Activated T-helper 2 cell treated with anti-CD3 and anti-CD28 coated beads, Interferon-gamma antibody, Interleukin-2, Interleukin-4, amounts not matched to agents 10 μg/mL and 5 μg/mL and 100 μg/mL, durations not matched to agents 14 hours and 24 hours and 36 hours (primary cell): ENCODE results near the gene ADI1. TPM values are rescaled to one million over a fixed set of nuclear protein-coding genes. Genes with fewer than 3 reads are reported as not detected.

ENCODE experiments used
- DNase-seq: peaks from one replicate; pipeline ENCODE4 v3.0.0; 2021; ENCODE audit warnings: low spot score
- H3K27ac Mint-ChIP-seq: one replicate; pipeline ENCODE4 v1.8.0; 2021; ENCODE audit warnings: mixed read lengths
- H3K27me3 Mint-ChIP-seq: one replicate; pipeline ENCODE4 v1.8.0; 2021; ENCODE audit warnings: low read depth, mixed read lengths
- H3K36me3 Mint-ChIP-seq: one replicate; pipeline ENCODE4 v1.8.0; 2021; ENCODE audit warnings: low read depth, mixed read lengths
- H3K4me1 Mint-ChIP-seq: one replicate; pipeline ENCODE4 v1.8.0; 2021; ENCODE audit warnings: low read depth, mixed read lengths
- H3K4me3 Mint-ChIP-seq: one replicate; pipeline ENCODE4 v1.8.0; 2021; ENCODE audit warnings: low read depth, mild to moderate bottlenecking, moderate library complexity, mixed read lengths
- H3K9me3 Mint-ChIP-seq: one replicate; pipeline ENCODE4 v1.8.0; 2021; ENCODE audit warnings: mixed read lengths
- intact Hi-C: fragments of 100-400 bp; cut with micrococcal nuclease; formaldehyde crosslinking; loops from one replicate; pipeline ENCODE4 v1.15.1; 2023
- total RNA-seq: library from RNA; stranded (reverse); gene quantifications from 2 replicates; pipeline ENCODE4 v1.2.3, GENCODE V29; 2022

Gene ADI1
- total RNA-seq, 1 donor from 2014 or later, result 39.8 TPM

GRCh38 chr2:3467654-3468053, 51.7 kb downstream of the ADI1 start:
- intact Hi-C loops, result no loop called here
- H3K36me3 Mint-ChIP-seq, result peaks cover 34% of the 10 kb centered on the region
- no peak for DNase-seq
- H3K4me3 Mint-ChIP-seq, result no peak overlapping the region
- H3K27me3 Mint-ChIP-seq, result no peaks in the 10 kb centered on the region
- H3K4me1 Mint-ChIP-seq, result no peaks in the 10 kb centered on the region
- no peaks in the 10 kb centered on the region for H3K9me3 Mint-ChIP-seq
- no peak overlapping the region for H3K27ac Mint-ChIP-seq

GRCh38 chr2:3466966-3467365, 52.4 kb downstream of the ADI1 start:
- no peak overlapping the region for H3K4me3 Mint-ChIP-seq
- intact Hi-C loops, result no loop called here
- DNase-seq, result no peak
- no peaks in the 10 kb centered on the region for H3K27me3 Mint-ChIP-seq
- peaks cover 28% of the 10 kb centered on the region for H3K36me3 Mint-ChIP-seq
- no peak overlapping the region for H3K27ac Mint-ChIP-seq
- H3K4me1 Mint-ChIP-seq, result peaks cover 2% of the 10 kb centered on the region
- H3K9me3 Mint-ChIP-seq, result no peaks in the 10 kb centered on the region

GRCh38 chr2:3466482-3466863, 52.9 kb downstream of the ADI1 start:
- no peak overlapping the region for H3K4me3 Mint-ChIP-seq
- H3K27ac Mint-ChIP-seq, result no peak overlapping the region
- DNase-seq, result no peak
- peaks cover 5% of the 10 kb centered on the region for H3K4me1 Mint-ChIP-seq
- H3K9me3 Mint-ChIP-seq, result no peaks in the 10 kb centered on the region
- no peaks in the 10 kb centered on the region for H3K27me3 Mint-ChIP-seq
- intact Hi-C loops, result no loop called here
- H3K36me3 Mint-ChIP-seq, result peaks cover 26% of the 10 kb centered on the region

GRCh38 chr2:3465844-3466481, 53.4 kb downstream of the ADI1 start:
- no peaks in the 10 kb centered on the region for H3K27me3 Mint-ChIP-seq
- no peak overlapping the region for H3K27ac Mint-ChIP-seq
- intact Hi-C loops, result no loop called here
- H3K4me1 Mint-ChIP-seq, result peaks cover 5% of the 10 kb centered on the region
- no peak overlapping the region for H3K4me3 Mint-ChIP-seq
- peaks cover 26% of the 10 kb centered on the region for H3K36me3 Mint-ChIP-seq
- DNase-seq, result no peak
- no peaks in the 10 kb centered on the region for H3K9me3 Mint-ChIP-seq

GRCh38 chr2:3465328-3465727, 54.0 kb downstream of the ADI1 start:
- no peak for DNase-seq
- intact Hi-C loops, result no loop called here
- Mint-ChIP-seq H3K4me3 (no peak overlapping the region), H3K9me3 (no peaks in the 10 kb centered on the region), H3K27me3 (no peaks in the 10 kb centered on the region), H3K36me3 (peaks cover 26% of the 10 kb centered on the region), H3K27ac (no peak overlapping the region), H3K4me1 (peaks cover 5% of the 10 kb centered on the region)

- DNase-seq, result no peak
- Mint-ChIP-seq H3K4me1 (peaks cover 5% of the 10 kb centered on the region), H3K9me3 (no peaks in the 10 kb centered on the region), H3K27me3 (no peaks in the 10 kb centered on the region), H3K4me3 (no peak overlapping the region), H3K27ac (no peak overlapping the region), H3K36me3 (peaks cover 23% of the 10 kb centered on the region)
- intact Hi-C loops, result no loop called here
These were observed 54.8 kb downstream of the ADI1 start for GRCh38 chr2:3464401-3465005.

- intact Hi-C loops, result loop anchor here (2.0 kb wide), 1 partner anchor 187 kb away; no protein-coding TSS in a partner anchor
- Mint-ChIP-seq H3K4me1 (peaks cover 5% of the 10 kb centered on the region), H3K27ac (no peak overlapping the region), H3K36me3 (peaks cover 19% of the 10 kb centered on the region), H3K27me3 (no peaks in the 10 kb centered on the region), H3K4me3 (no peak overlapping the region), H3K9me3 (no peaks in the 10 kb centered on the region)
- DNase-seq, result no peak
These were observed 55.4 kb downstream of the ADI1 start for GRCh38 chr2:3463944-3464343.

- intact Hi-C loops, result loop anchor here (2.0 kb wide), 1 partner anchor 187 kb away; no protein-coding TSS in a partner anchor
These were observed 56.0 kb downstream of the ADI1 start for GRCh38 chr2:3463186-3463835.

GRCh38 chr2:3462493-3463104, 56.7 kb downstream of the ADI1 start:
- Mint-ChIP-seq H3K9me3 (no peaks in the 10 kb centered on the region), H3K36me3 (peaks cover 11% of the 10 kb centered on the region)
- intact Hi-C loops, result loop anchor here (2.0 kb wide), 1 partner anchor 188 kb away; no protein-coding TSS in a partner anchor

More at GRCh38 chr2:3463186-3463835, 56.0 kb downstream of the ADI1 start:
- H3K27me3 Mint-ChIP-seq, result no peaks in the 10 kb centered on the region
- peaks cover 16% of the 10 kb centered on the region for H3K36me3 Mint-ChIP-seq
- no peak overlapping the region for H3K27ac Mint-ChIP-seq
- no peak for DNase-seq
- peaks cover 5% of the 10 kb centered on the region for H3K4me1 Mint-ChIP-seq
- H3K9me3 Mint-ChIP-seq, result no peaks in the 10 kb centered on the region
- H3K4me3 Mint-ChIP-seq, result no peak overlapping the region

GRCh38 chr2:3461801-3462492, 57.4 kb downstream of the ADI1 start:
- no peak for DNase-seq
- intact Hi-C loops, result loop anchor here (2.0 kb wide), 1 partner anchor 189 kb away; no protein-coding TSS in a partner anchor
- Mint-ChIP-seq H3K27ac (no peak overlapping the region), H3K36me3 (peaks cover 12% of the 10 kb centered on the region), H3K27me3 (no peaks in the 10 kb centered on the region), H3K4me3 (no peak overlapping the region), H3K9me3 (no peaks in the 10 kb centered on the region), H3K4me1 (peaks cover 5% of the 10 kb centered on the region)

More at GRCh38 chr2:3462493-3463104, 56.7 kb downstream of the ADI1 start:
- no peak for DNase-seq
- H3K4me1 Mint-ChIP-seq, result peaks cover 5% of the 10 kb centered on the region
- H3K4me3 Mint-ChIP-seq, result no peak overlapping the region
- no peaks in the 10 kb centered on the region for H3K27me3 Mint-ChIP-seq
- no peak overlapping the region for H3K27ac Mint-ChIP-seq

- Mint-ChIP-seq H3K36me3 (peaks cover 16% of the 10 kb centered on the region), H3K4me3 (no peak overlapping the region), H3K27me3 (no peaks in the 10 kb centered on the region), H3K9me3 (no peaks in the 10 kb centered on the region), H3K4me1 (peaks cover 5% of the 10 kb centered on the region), H3K27ac (no peak overlapping the region)
- DNase-seq, result no peak
- intact Hi-C loops, result no loop called here
These were observed 58.2 kb downstream of the ADI1 start for GRCh38 chr2:3460831-3461800.
